Stimulated activated CD8-positive, alpha-beta memory T cell treated with anti-CD3 and anti-CD28 coated beads, Interleukin-7, amount 100 ng/mL, for 24 hours (primary cell): Measurements from ENCODE around the gene ZNF385C.
"Not testable (repeated sequence)": the region's sequence is repeated elsewhere in the genome, so short reads cannot be mapped to it uniquely, and the experiment has no call there.

ENCODE experiments used
- DNase-seq: peaks from one replicate; pipeline ENCODE4 v3.0.0-alpha.2; 2020; ENCODE audit warnings: low read depth

ZNF385C gene

DNA sequence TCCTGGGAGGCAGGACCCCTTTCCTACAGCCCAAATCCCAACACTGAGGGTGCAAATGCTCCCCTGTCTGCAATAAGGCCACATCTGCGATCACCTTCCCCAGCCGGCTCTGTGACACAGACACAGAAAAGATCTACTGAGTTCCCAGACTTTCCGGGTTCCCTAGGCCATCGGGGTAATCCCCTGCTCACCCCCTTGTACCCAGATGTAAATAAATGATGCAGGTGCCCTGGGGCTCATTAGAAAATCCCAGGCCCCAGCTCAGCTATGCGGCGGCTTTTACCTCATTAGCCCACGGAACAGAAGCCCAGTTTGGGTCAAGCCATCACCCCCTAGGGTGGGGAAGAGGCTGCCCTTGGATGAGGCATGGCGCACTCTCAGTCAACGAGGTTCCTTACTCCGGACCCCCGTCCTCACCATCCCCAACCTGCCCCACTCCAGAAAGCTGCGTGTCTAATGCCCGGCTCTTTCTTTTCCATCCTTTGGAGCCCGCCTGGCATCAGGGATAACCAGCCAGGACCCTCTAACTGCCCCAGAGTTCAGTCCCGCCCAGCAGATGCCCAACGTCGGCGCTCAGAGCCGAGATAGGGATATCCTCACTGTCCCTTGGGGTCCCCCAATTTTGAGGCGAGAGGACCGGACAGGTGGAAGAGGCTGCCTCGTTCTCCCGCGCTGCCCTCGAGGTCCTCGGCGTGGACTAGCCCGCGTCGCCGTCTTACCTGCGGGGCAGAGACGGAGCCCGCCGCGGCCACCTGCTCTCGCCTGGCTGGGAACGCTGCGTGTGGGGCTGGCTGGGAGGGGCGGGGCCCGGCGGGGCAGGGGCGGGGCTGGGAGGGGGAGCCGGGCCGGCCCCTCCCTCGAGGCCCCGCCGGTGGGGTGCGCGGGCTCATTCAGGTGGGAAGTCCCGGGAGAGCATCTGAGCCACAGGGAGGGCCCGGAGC, at the start of gene ZNF385C:
ZNF385C (minus strand) TSS at position 783 of the 941 bp plus-strand sequence. CDS start 35,417 bp downstream, outside the sequence.
- no peak for DNase-seq

DNA sequence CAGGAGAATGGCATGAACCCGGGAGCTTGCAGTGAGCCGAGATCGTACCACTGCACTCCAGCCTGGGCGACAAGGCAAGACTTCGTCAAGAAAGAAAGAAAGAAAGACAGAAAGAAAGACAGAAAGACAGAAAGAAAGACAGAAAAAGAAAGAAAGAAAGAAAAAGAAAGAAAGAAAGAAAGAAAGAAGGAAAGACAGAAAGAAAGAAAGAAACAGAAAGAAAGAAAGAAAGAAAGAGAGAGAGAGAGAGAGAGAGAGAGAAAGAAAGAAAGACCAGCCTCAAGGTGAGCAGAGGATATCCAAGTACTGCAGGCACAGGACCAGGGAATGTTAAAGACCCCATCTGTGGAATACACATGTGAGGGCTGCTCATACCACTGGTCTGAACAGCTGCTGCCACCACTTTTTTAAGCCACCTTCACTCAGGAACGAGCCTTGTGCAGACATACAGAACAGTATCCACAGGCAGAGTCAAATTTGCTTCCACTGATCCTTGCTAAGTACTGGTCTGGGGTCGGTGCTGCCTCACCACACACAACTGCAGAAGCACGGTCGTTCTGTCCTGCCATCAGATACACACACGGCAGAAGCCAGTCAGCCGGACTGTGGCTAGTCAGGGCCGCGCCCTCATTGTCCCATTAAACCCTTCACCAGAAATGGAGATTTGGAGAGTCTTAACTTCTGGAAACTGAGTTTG, 48.8 kb upstream of the ZNF385C start:
- no peak for DNase-seq

- not testable (repeated sequence) for DNase-seq
Measured at GRCh38 chr17:42143138-42143537, 44.9 kb upstream of the ZNF385C start.

DNA sequence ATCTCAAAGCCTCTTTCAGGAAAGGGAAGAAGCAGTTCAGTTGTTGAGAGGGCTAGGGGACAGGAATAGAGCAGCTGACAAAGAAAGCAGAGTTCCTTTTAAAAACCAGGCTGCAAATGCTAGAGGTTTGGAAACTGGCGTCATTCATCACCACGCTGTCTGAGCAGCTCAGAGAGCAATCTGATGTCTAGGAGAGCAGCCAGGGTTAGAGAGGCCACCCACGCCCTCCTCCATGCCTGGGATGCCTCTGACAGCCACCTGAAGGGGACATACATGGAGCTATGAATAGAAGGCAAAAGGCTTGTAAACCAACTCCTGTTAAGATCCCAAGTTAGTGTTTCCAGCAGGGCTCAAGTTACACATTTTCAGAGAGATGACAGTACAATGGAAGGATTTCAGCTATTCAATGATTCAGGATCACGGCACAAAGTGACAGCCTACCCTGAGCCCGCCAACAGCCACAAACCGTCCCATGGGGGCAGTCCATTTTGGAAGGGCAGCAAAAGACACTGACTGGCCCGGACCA, 44.2 kb upstream of the ZNF385C start:
- no peak for DNase-seq

DNA sequence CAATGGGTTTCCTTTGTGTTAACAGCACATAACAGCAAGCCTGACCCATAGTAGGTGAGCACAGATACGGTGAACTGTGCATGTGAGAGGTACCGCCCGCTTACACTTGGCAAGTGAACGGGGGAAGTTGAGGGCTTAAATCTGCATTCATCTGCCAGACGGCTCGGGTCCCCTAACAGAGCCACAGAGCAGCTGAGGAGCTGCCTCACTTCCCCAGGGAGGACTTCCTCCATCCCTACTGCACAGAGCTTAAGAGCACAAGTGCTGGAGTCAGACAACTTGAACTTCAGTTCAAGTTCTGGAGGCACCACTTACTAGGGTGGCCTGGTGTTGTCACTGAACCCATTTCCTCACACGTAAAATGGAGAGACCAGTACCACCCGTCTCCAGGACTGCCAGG, 43.1 kb upstream of the ZNF385C start:
- DNase-seq: no peak

DNA sequence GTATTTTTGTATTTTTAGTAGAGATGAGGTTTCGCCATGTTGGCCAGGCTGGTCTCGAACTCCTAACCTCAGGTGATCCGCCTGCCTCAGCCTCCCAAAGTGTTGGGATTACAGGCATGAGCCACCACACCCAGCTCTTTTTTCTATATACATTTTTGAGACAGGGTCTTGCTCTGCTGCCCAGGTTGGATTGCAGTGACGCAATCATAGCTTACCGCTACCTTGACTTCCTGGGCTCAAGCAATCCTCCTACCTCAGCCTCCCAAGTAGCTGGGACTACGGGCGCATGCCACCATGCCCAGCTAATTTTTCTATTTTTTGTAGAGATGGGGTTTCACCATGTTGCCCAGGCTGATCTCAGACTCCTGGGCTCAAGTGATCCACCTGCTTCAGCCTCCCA, 42.4 kb upstream of the ZNF385C start:
- not testable (repeated sequence) for DNase-seq

GRCh38 chr17:42138749-42139492, 40.6 kb upstream of the ZNF385C start:
- no peak for DNase-seq

- no peak for DNase-seq
Measured at GRCh38 chr17:42136654-42137051, 38.4 kb upstream of the ZNF385C start.

DNA sequence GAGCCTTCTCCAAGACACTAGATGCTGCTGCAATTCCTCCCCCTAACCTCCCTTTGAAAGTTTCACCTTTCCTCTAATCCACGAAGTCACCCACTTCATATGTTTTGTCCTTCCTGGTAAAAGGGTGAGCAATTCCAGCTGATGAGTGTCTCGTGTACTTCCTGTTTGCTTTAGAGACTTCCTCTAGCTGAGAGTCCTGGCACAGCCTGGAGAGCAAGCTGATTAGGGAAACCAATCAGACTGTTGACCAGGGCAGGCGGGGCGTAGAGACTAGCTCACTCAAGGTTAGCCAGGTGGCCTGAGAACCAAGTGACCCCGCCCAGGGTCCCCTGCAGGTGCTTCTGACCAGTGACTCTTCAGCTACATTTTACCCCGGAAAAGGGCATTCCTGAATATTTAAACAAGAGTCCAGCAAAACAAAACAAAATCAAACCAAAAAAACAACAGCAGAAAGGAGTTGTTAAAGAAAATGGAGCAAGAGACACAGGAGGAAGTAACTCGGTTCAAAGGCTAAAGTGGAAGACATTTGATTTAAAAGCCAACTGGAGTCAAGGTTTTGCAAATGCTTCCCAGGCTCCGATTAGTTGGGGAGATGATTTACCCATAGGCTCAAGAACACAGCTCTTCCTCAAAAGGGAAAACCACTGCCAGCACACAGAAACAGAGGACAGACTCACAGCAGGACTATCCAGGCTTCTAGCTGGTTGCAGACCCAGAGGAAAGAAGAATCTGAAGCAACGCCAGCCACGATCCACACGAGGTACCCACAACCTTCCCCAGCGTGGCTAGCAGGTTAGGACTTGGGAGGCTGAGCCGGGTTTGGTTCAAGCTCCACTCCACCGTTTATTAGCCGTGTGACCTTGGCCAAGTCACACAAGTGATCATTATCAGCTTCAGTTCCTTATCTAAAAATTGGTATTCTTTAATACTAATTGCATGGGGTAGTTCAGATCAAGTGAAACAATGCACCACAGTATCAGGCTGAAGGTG, 37.7 kb upstream of the ZNF385C start:
- DNase-seq: no peak

GRCh38 chr17:42135151-42135550, 36.9 kb upstream of the ZNF385C start:
- no peak for DNase-seq

DNA sequence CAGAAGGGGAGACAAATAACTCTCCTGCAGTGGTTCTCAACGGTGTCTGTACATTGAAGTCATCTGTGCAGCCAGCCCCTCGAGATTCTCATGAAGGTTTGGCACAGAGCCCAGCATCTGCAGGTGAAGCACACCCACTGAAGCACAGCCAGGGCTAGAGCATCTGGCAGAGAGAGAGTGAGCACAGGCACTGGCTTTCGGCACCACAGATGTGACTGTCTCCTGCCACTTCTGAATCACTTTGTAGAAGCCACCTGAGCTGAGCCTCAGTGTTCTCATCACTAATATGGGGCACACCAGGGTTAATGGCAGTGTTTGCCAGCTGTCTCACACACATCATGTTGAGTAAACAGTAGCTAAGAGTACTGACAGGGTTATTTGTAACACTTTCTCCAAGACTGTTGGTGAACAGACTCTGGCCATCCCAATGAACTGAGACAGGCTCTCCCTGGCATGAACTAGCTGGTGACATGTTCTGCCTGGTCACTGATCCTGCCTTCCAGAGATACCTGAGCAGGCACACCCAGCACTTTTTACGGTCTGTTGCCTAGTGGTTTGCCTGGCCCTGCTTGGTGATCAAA, 35.3 kb upstream of the ZNF385C start:
- no peak for DNase-seq

DNA sequence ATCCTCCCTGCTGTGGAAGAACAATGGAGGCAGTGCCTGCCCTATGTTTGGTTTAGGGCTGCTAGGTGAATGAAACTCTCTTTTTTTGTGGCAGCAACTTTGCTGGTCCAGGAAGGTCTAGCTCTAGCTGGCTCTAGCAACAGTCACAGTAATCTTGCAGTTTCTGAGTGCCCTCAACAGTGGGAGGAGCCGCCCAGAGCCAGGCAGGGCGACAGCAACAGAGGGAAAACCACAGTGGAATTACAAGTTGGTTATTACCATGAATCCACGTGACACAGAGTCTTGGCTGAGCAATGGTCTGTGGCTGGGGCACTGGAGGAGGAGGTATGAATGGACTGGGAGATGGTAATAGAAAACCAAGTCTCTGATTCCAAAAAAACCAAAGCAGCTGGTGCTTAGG, 34.7 kb upstream of the ZNF385C start:
- no peak for DNase-seq

GRCh38 chr17:42131981-42132432, 33.7 kb upstream of the ZNF385C start:
- DNase-seq: no peak

GRCh38 chr17:42131232-42131631, 33.0 kb upstream of the ZNF385C start:
- no peak for DNase-seq

DNA sequence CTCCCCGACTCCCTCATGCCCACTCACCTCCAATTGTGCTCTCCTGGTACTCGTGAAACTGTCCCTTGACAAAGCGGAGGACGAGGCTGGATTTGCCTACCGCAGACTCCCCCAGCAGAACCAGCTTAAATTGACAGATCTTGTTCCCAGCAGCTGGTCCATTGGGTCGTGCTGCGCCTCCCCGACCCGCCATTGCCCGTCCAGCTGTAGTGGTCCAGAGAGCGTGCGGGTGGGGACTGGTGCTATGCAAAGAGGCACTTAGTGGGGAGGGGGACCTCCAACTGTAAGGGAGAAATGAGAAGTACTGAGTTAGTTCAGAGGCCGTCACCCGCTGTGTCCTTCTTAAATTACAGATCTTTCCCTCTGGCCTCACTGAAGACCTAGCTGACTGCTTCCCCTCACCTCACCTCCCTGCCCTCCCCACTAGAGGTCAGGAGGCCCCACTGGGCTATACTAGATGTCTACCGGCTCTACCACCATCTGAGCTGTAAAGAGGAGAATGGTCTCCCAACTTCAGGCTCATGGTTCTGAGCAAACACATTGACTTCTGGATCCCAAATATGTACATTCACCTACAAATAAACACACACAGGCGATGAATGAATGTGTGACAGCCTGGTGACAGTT, 32.1 kb upstream of the ZNF385C start:
- DNase-seq: no peak

- DNase-seq: no peak
Measured at GRCh38 chr17:42129109-42129837, 31.0 kb upstream of the ZNF385C start.

DNA sequence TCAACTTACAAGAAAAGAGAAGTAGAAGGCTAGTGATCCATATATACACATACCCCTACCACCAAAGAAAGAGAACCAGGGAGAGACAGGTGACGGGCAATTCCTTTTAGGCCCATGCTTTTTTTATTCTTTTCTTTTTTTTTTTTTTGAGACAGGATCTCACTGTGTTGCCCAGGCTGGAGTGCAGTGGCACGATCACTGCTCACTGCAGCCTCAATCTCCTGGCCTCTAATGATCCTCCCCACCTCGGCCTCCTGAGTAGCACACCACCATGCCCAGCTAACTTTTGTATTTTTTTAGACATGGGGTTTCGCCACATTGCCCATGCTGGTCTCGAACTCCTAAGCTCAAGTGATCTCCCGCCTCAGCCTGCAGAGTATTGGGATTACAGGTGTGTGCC, 29.1 kb upstream of the ZNF385C start:
- no peak for DNase-seq

DNA sequence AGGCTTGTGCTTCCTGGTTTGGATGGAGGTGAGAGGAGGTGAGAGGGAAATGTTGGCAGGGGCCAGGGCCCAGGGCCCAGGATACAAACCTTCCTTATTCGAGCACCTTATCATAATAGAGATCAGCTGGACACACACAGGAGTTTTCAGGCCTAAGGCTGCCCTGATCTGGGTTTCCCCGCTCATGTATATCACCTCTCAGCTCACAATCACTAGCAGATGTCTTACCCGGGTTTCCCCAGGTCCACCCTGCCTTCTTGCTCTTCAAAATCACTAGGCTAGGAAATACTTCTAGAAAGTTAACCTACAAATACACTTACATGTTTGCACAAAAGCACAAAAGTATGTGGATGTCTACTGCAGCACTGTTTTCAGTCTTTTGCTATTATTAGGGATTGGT, 28.6 kb upstream of the ZNF385C start:
- no peak for DNase-seq

- no peak for DNase-seq
Measured at GRCh38 chr17:42125565-42125964, 27.3 kb upstream of the ZNF385C start.
